Measurements from ENCODE around the gene TUBB1. TPM values are rescaled to one million over a fixed set of nuclear protein-coding genes. Genes with fewer than 3 reads are reported as not detected.

The TUBB1 gene
- total and polyA plus RNA-seq, 2 of the 13 experiments (the other 11 are each of a cell fraction or from before 2014, with no cell fraction given): 0.11 to 57.6 TPM

GRCh38 chr20:59004763-59005522 lies 14.3 kb upstream of the TUBB1 start (continued):
- peak; percentile 53; the same call in 1 of the 2 replicates for TF ChIP-seq ZFP91 (CRISPR knock-in tag; IDR thresholded peaks at IDR 0.05; ENCODE audit: borderline replicate concordance)
- TF ChIP-seq TFAP4 (IDR thresholded peaks at IDR 0.05; ENCODE audit: borderline replicate concordance, low read depth): peak; percentile 61; the same call in 1 of the 2 replicates
- TF ChIP-seq RBM39 (IDR thresholded peaks at IDR 0.05; ENCODE audit: low read depth, low read length, poor library complexity, severe bottlenecking): peak; percentile 60
- TF ChIP-seq TCF7 (IDR thresholded peaks at IDR 0.05; ENCODE audit: low read depth): peak; percentile 74
- 0 out of 2 replicates have a peak, but pooled peaks have one; percentile 10 for TF ChIP-seq ZNF33B (CRISPR knock-in tag; IDR thresholded peaks at IDR 0.05)
- no peak for TF ChIP-seq STAT6 (CRISPR knock-in tag; IDR thresholded peaks at IDR 0.05; ENCODE audit: borderline replicate concordance)
- peak; percentile 34; the same call in 1 of the 2 replicates for TF ChIP-seq IRF2 (CRISPR knock-in tag; IDR thresholded peaks at IDR 0.05)
- TF ChIP-seq RXRA (CRISPR knock-in tag; IDR thresholded peaks at IDR 0.05): peak; percentile 76; the same call in 1 of the 2 replicates
- peak; percentile 76 for TF ChIP-seq XRCC5 (optimal IDR thresholded peaks at IDR 0.05; ENCODE audit: low read length)
- TF ChIP-seq PRDM10 (CRISPR knock-in tag; IDR thresholded peaks at IDR 0.05; ENCODE audit: low read depth): no peak; the same call in 1 of the 2 replicates
- 0 out of 2 replicates have a peak, but pooled peaks have one; percentile 1 for TF ChIP-seq ATF3 (CRISPR knock-in tag; IDR thresholded peaks at IDR 0.05)
- TF ChIP-seq ZNF574 (CRISPR knock-in tag; IDR thresholded peaks at IDR 0.05): 0 out of 2 replicates have a peak, but pooled peaks have one; percentile 30
- 0 out of 2 replicates have a peak, but pooled peaks have one; percentile 31 for TF ChIP-seq MIER2 (CRISPR knock-in tag; IDR thresholded peaks at IDR 0.05)
- no peak for TF ChIP-seq PHB2 (IDR thresholded peaks at IDR 0.05; ENCODE audit: partially characterized antibody)
- peak; percentile 85; the same call in 1 of the 2 replicates for TF ChIP-seq RELA (CRISPR knock-in tag; IDR thresholded peaks at IDR 0.05)
